Globus pallidus (tissue), 1 donor: ENCODE data around the gene PRR14.

Experiments used
- DNase-seq: peaks from one replicate; pipeline ENCODE4 v3.0.0-alpha.2; 2015; ENCODE audit warnings: low spot score

PRR14 gene

GRCh38 chr16:30650369-30651123 is at the start of gene PRR14:
PRR14 (plus strand) TSS chr16:30650960; CDS start chr16:30651646, 686 bp downstream.
- peak; percentile 99 for DNase-seq

GRCh38 chr16:30601966-30602365 is 48.8 kb upstream of the PRR14 start:
- DNase-seq: no peak

- peak; percentile 26 for DNase-seq
Observed at GRCh38 chr16:30602616-30603277, 48.0 kb upstream of the PRR14 start.

GRCh38 chr16:30603945-30604315 is 46.8 kb upstream of the PRR14 start:
- no peak for DNase-seq

GRCh38 chr16:30604316-30604947 is 46.3 kb upstream of the PRR14 start:
- no peak for DNase-seq

GRCh38 chr16:30605158-30605557 is 45.6 kb upstream of the PRR14 start:
- peak; percentile 38 for DNase-seq

- no peak for DNase-seq
Observed at GRCh38 chr16:30606004-30606403, 44.8 kb upstream of the PRR14 start.

- DNase-seq: no peak
Observed at GRCh38 chr16:30609002-30609925, 41.5 kb upstream of the PRR14 start.

GRCh38 chr16:30609926-30610839 is 40.6 kb upstream of the PRR14 start, which contains the start of gene ZNF689:
ZNF689 (minus strand) TSS chr16:30610389; CDS start chr16:30610041, 348 bp downstream.
- peak; percentile 97 for DNase-seq

GRCh38 chr16:30615358-30616091 is 35.2 kb upstream of the PRR14 start:
- DNase-seq: no peak

GRCh38 chr16:30619202-30619601 is 31.6 kb upstream of the PRR14 start:
- no peak for DNase-seq

GRCh38 chr16:30619638-30620037 is 31.1 kb upstream of the PRR14 start:
- DNase-seq: no peak

GRCh38 chr16:30620169-30620568 is 30.6 kb upstream of the PRR14 start:
- no peak for DNase-seq

- no peak for DNase-seq
Observed at GRCh38 chr16:30621765-30622164, 29.0 kb upstream of the PRR14 start.

GRCh38 chr16:30622455-30623032 is 28.2 kb upstream of the PRR14 start:
- DNase-seq: no peak

- no peak for DNase-seq
Observed at GRCh38 chr16:30623536-30624283, 27.1 kb upstream of the PRR14 start.

- DNase-seq: no peak
Observed at GRCh38 chr16:30626236-30626635, 24.5 kb upstream of the PRR14 start.

- peak; percentile 83 for DNase-seq
Observed at GRCh38 chr16:30628628-30629540, 21.9 kb upstream of the PRR14 start.
